K562 (cell line): Measurements from ENCODE around the gene IDUA. TPM values are rescaled to one million over a fixed set of nuclear protein-coding genes. Genes with fewer than 3 reads are reported as not detected.
A peak's percentile ranks its signal among the peaks of the same experiment; 100 is the strongest.

Experiments used
- AFF1 ChIP-seq, 2 experiments: fragments of 450-650 bp; IDR thresholded peaks; 2 replicates each; pipeline ENCODE4 v1.6.1; 2018; ENCODE audit warnings: mild to moderate bottlenecking in 2 of 2, low read depth in 1 of 2; ENCODE audit not compliant: partially characterized antibody in 2 of 2
- ATF3 ChIP-seq, 2 experiments: fragments of 450-650 bp in 1 of 2; sonication (generic) in 1 of 2; formaldehyde crosslinking in 1 of 2; IDR thresholded peaks in 1 of 2; conservative IDR thresholded peaks in 1 of 2; 2 replicates each; pipeline versions ENCODE4 v1.6.1 to v1.8.1; 2016 to 2023; ENCODE audit warnings: mild to moderate bottlenecking in 2 of 2, moderate library complexity in 2 of 2, inconsistent platforms in 1 of 2, missing genetic modification reagents in 1 of 2
- BMI1 ChIP-seq: fragments of 150-350 bp; IDR thresholded peaks from 2 replicates; pipeline ENCODE4 v1.6.1; 2014; ENCODE audit warnings: low read length
- FOXK1 ChIP-seq: sonication (generic); formaldehyde crosslinking; IDR thresholded peaks from 2 replicates; pipeline ENCODE4 v1.8.0; 2022; ENCODE audit warnings: missing genetic modification reagents, mild to moderate bottlenecking, borderline replicate concordance
- FOXO4 ChIP-seq: fragments of 450-650 bp; formaldehyde crosslinking; IDR thresholded peaks from 2 replicates; pipeline ENCODE4 v1.4.0; 2020; ENCODE audit warnings: mild to moderate bottlenecking, moderate library complexity
- MAFG ChIP-seq: fragments of 450-650 bp; conservative IDR thresholded peaks from 2 replicates; pipeline ENCODE4 v1.6.1; 2016; ENCODE audit warnings: missing genetic modification characterization, missing compliant biosample characterization
- MBD1 ChIP-seq: fragments of 250-450 bp; sonication (Bioruptor Pico); IDR thresholded peaks from 2 replicates; pipeline ENCODE4 v1.8.0; 2022; ENCODE audit warnings: inconsistent platforms
- MXI1 ChIP-seq: IDR thresholded peaks from 2 replicates; pipeline ENCODE4 v1.6.1; 2011; ENCODE audit warnings: low read depth, mild to moderate bottlenecking, improper control_type of control experiment, low read length
- PHF8 ChIP-seq: fragments of 200-600 bp; sonication (generic); IDR thresholded peaks from 2 replicates; pipeline ENCODE4 v1.6.1; 2012; ENCODE audit warnings: mixed run types, mild to moderate bottlenecking, inconsistent platforms, low read length, moderate library complexity, borderline replicate concordance
- POLR2B ChIP-seq: fragments of 450-650 bp; IDR thresholded peaks from 2 replicates; pipeline ENCODE4 v1.6.1; 2018; ENCODE audit warnings: low read depth; ENCODE audit not compliant: partially characterized antibody
- RBFOX2 ChIP-seq: fragments of 200-400 bp; formaldehyde crosslinking; IDR thresholded peaks from 2 replicates; pipeline ENCODE4 v1.6.1; 2017; ENCODE audit warnings: low read depth, mild to moderate bottlenecking, low read length, moderate library complexity
- RNF2 ChIP-seq: sonication (generic); IDR thresholded peaks from 2 replicates; pipeline ENCODE4 v1.6.1; 2016
- SREBF1 ChIP-seq: fragments of 150-350 bp; IDR thresholded peaks from 2 replicates; pipeline ENCODE4 v1.6.1; 2014; ENCODE audit warnings: antibody characterized with exemption, low read depth, low read length, borderline replicate concordance
- TRIM28 ChIP-seq: fragments of 450-650 bp; IDR thresholded peaks from 2 replicates; pipeline ENCODE4 v1.6.1; 2017
- ZBTB49 ChIP-seq: sonication (generic); formaldehyde crosslinking; IDR thresholded peaks from 2 replicates; pipeline ENCODE4 v1.8.0; 2022; ENCODE audit warnings: missing genetic modification reagents, mild to moderate bottlenecking, borderline replicate concordance
- ZZZ3 ChIP-seq: fragments of 450-650 bp; IDR thresholded peaks from 2 replicates; pipeline ENCODE4 v1.6.1; 2016; ENCODE audit warnings: antibody characterized with exemption, mild to moderate bottlenecking, moderate library complexity
- polyA plus RNA-seq, 8 experiments: library from polyadenylated mRNA; depleted of rRNA in 4 of 8; stranded (reverse) in 5 of 8; unstranded in 3 of 8; fragments of >200 nt; fragmentation: Nextera tagmentation in 2 of 8; fragmentation: Illumina TruSeq in 1 of 8; extraction: Ambion mirVana in 2 of 8; extraction: Trizol in 1 of 8; gene quantifications; 2 replicates each; pipeline versions ENCODE4 v1.2.1 to v1.2.3, GENCODE V29; 2011 to 2014; ENCODE audit warnings: inconsistent platforms in 1 of 8, missing spikeins in 1 of 8
- total RNA-seq, 7 experiments: library from RNA; depleted of rRNA in 6 of 7; stranded (reverse); fragments of >200 nt in 6 of 7; fragmentation: Illumina TruSeq in 2 of 7; extraction: Trizol in 2 of 7; gene quantifications; 2 replicates each; pipeline versions ENCODE4 v1.2.1 to v1.2.3, GENCODE V29; 2011 to 2021; ENCODE audit warnings: low replicate concordance in 1 of 7

IDUA gene
- total and polyA plus RNA-seq, 9 of the 15 experiments (the other 6 are each of a cell fraction or from before 2014, with no cell fraction given) = 0.04 to 16.1 (median 1.2) TPM

GRCh38 chr4:978957-979701 lies 7.7 kb upstream of the IDUA start (continued):
- TF ChIP-seq ZBTB49 (CRISPR knock-in tag) (no peak), MXI1 (no peak), BMI1 (no peak), MBD1 (CRISPR knock-in tag) (no peak), FOXK1 (CRISPR knock-in tag) (no peak), AFF1 (IDR thresholded peaks at IDR 0.05; ENCODE audit: low read depth in 1 of 2, partially characterized antibody in 2 of 2) (no peak), RBFOX2 (peak; percentile 54; the same call in 1 of the 2 replicates), TRIM28 (no peak), POLR2B (no peak), PHF8 (no peak), ATF3 (IDR thresholded peaks at IDR 0.05) (peak; percentile 91), ATF3 (CRISPR knock-in tag; conservative IDR thresholded peaks at IDR 0.05) (no peak), MAFG (tag) (peak; percentile 37; the same call in 1 of the 2 replicates), ZZZ3 (no peak), SREBF1 (no peak), RNF2 (no peak), FOXO4 (CRISPR knock-in tag) (no peak)
